GM23338 (cell line): ENCODE data around the gene NTRK3. TPM values are rescaled to one million over a fixed set of nuclear protein-coding genes. Genes with fewer than 3 reads are reported as not detected.

Source experiments
- ATAC-seq: fragments of 200-7000 bp; cut with Tn5 transposase; 3 replicates; pipeline ENCODE4 v1.9.1; 2020
- DNase-seq: peaks from one replicate; pipeline ENCODE4 v3.0.0-alpha.2; 2015; ENCODE audit warnings: low spot score
- H2AFZ ChIP-seq: fragments of 200-600 bp; sonication (generic); 2 replicates; pipeline ENCODE4 v1.8.0; 2016; ENCODE audit warnings: antibody characterized with exemption, mild to moderate bottlenecking, moderate library complexity
- H3F3A ChIP-seq: fragments of 200-600 bp; sonication (generic); replicated peaks from 2 replicates; pipeline ENCODE4 v1.8.0; 2017; ENCODE audit warnings: antibody characterized with exemption, mixed run types, low read depth
- H3K27ac ChIP-seq: fragments of 200-600 bp; sonication (generic); 2 replicates; pipeline ENCODE4 v1.6.1; 2016; ENCODE audit warnings: low read depth
- H3K27me3 ChIP-seq: fragments of 200-600 bp; sonication (generic); 2 replicates; pipeline ENCODE4 v1.8.0; 2016; ENCODE audit warnings: mild to moderate bottlenecking, mixed run types, moderate library complexity; ENCODE audit not compliant: insufficient read depth
- H3K36me3 ChIP-seq: fragments of 200-600 bp; sonication (generic); 2 replicates; pipeline ENCODE4 v1.8.0; 2016; ENCODE audit warnings: mild to moderate bottlenecking; ENCODE audit not compliant: insufficient read depth
- H3K4me1 ChIP-seq: fragments of 200-600 bp; sonication (generic); 2 replicates; pipeline ENCODE4 v1.8.0; 2016; ENCODE audit warnings: mild to moderate bottlenecking, moderate library complexity; ENCODE audit not compliant: insufficient read depth
- H3K4me2 ChIP-seq: fragments of 200-600 bp; sonication (generic); 2 replicates; pipeline ENCODE4 v1.7.1; 2017; ENCODE audit warnings: mixed run types
- H3K4me3 ChIP-seq: fragments of 200-600 bp; sonication (generic); 2 replicates; pipeline ENCODE4 v1.6.1; 2016; ENCODE audit warnings: mixed run types
- H3K79me2 ChIP-seq: fragments of 200-600 bp; sonication (generic); replicated peaks from 2 replicates; pipeline ENCODE4 v1.8.0; 2017; ENCODE audit warnings: mild to moderate bottlenecking; ENCODE audit not compliant: insufficient read depth
- H3K9me2 ChIP-seq: fragments of 200-600 bp; sonication (generic); 2 replicates; pipeline ENCODE4 v1.8.0; 2017; ENCODE audit not compliant: insufficient read depth
- H4K20me1 ChIP-seq: fragments of 200-600 bp; sonication (generic); replicated peaks from 2 replicates; pipeline ENCODE4 v1.8.0; 2017; ENCODE audit warnings: mild to moderate bottlenecking; ENCODE audit not compliant: insufficient read depth
- H3K27ac Mint-ChIP-seq: 2 replicates; pipeline ENCODE4 v1.8.0; 2020; ENCODE audit warnings: inconsistent platforms, mild to moderate bottlenecking, moderate library complexity, mixed read lengths
- H3K27me3 Mint-ChIP-seq: 3 replicates; pipeline ENCODE4 v1.8.0; 2022; ENCODE audit warnings: low read depth, mild to moderate bottlenecking, moderate library complexity, mixed read lengths, inconsistent platforms; ENCODE audit not compliant: insufficient read depth, poor library complexity
- H3K36me3 Mint-ChIP-seq: 3 replicates; pipeline ENCODE4 v1.8.0; 2021; ENCODE audit warnings: low read depth, mild to moderate bottlenecking, inconsistent platforms, moderate library complexity, mixed read lengths
- H3K4me1 Mint-ChIP-seq: 3 replicates; pipeline ENCODE4 v1.8.0; 2020; ENCODE audit warnings: mild to moderate bottlenecking, inconsistent platforms, mixed read lengths
- H3K4me3 Mint-ChIP-seq: 3 replicates; pipeline ENCODE4 v1.8.0; 2021; ENCODE audit warnings: moderate library complexity, mild to moderate bottlenecking, inconsistent platforms, mixed read lengths
- H3K9me3 Mint-ChIP-seq: 3 replicates; pipeline ENCODE4 v1.8.0; 2020; ENCODE audit warnings: moderate library complexity, mild to moderate bottlenecking, inconsistent platforms, mixed read lengths
- CREB1 ChIP-seq: fragments of 250-450 bp; sonication (Bioruptor Pico); IDR thresholded peaks from 2 replicates; pipeline ENCODE4 v1.5.0; 2020; ENCODE audit warnings: low read depth, mild to moderate bottlenecking, moderate library complexity
- CTCF ChIP-seq, 2 experiments: fragments of 200-600 bp in 1 of 2; sonication (generic) in 1 of 2; conservative IDR thresholded peaks; 2 replicates each; pipeline versions ENCODE4 v1.5.1 to v1.6.1; 2016 to 2017; ENCODE audit warnings: antibody characterized with exemption in 2 of 2, low read depth in 2 of 2, mild to moderate bottlenecking in 2 of 2, moderate library complexity in 1 of 2
- ETS1 ChIP-seq: IDR thresholded peaks from 2 replicates; pipeline ENCODE4 v1.6.1; 2016; ENCODE audit warnings: antibody characterized with exemption
- EZH2 ChIP-seq: fragments of 200-600 bp; sonication (generic); IDR thresholded peaks from one replicate; pipeline ENCODE4 v1.8.0; 2017; ENCODE audit warnings: antibody characterized with exemption, mild to moderate bottlenecking, low read depth; ENCODE audit not compliant: unreplicated experiment
- NANOG ChIP-seq: IDR thresholded peaks from 2 replicates; pipeline ENCODE4 v1.6.1; 2016; ENCODE audit warnings: antibody characterized with exemption, borderline replicate concordance
- POLR2AphosphoS5 ChIP-seq: IDR thresholded peaks from 2 replicates; pipeline ENCODE4 v1.6.1; 2016; ENCODE audit warnings: antibody characterized with exemption, low read depth
- REST ChIP-seq: IDR thresholded peaks from one replicate; pipeline ENCODE4 v1.6.1; 2018; ENCODE audit warnings: antibody characterized with exemption; ENCODE audit not compliant: unreplicated experiment
- ZNF114 ChIP-seq: fragments of 250-450 bp; sonication (Bioruptor Pico); IDR thresholded peaks from 2 replicates; pipeline ENCODE4 v1.5.0; 2020; ENCODE audit warnings: mild to moderate bottlenecking, moderate library complexity
- ZNF331 ChIP-seq: fragments of 250-450 bp; sonication (Bioruptor Pico); IDR thresholded peaks from 2 replicates; pipeline ENCODE4 v1.5.0; 2020; ENCODE audit warnings: low read depth, mild to moderate bottlenecking, moderate library complexity
- ZNF462 ChIP-seq: fragments of 250-450 bp; sonication (Bioruptor Pico); IDR thresholded peaks from 2 replicates; pipeline ENCODE4 v1.5.0; 2020; ENCODE audit warnings: mild to moderate bottlenecking, moderate library complexity
- polyA plus RNA-seq: library from polyadenylated mRNA; unstranded; fragments of >200 nt; fragmentation: Nextera tagmentation; extraction: Ambion mirVana; gene quantifications from 2 replicates; pipeline ENCODE4 v1.2.1, GENCODE V29; 2016
- total RNA-seq: library from RNA; depleted of rRNA; stranded (reverse); fragments of >200 nt; shearing (Covaris generic); gene quantifications from 2 replicates; pipeline ENCODE4 v1.2.3, GENCODE V29; 2014

NTRK3 gene
- total and polyA plus RNA-seq, 2 experiments from 2014 or later: 3.1 to 5.3 TPM

GRCh38 chr15:87940768-87941167, 315.8 kb downstream of the NTRK3 start (continued):
- no peak for TF ChIP-seq ETS1

GRCh38 chr15:87939848-87940457, 316.6 kb downstream of the NTRK3 start:
- Histone ChIP-seq H2AFZ (no peak overlapping the region), H3K4me2 (no peak overlapping the region), H3K79me2 (no peaks in the 10 kb centered on the region), H3K36me3 (no peaks in the 10 kb centered on the region), H3K27ac (no peak overlapping the region), H3K9me2 (peaks cover 3% of the 10 kb centered on the region; the same call in 1 of the 2 replicates), H3F3A (no peaks in the 10 kb centered on the region), H3K27me3 (no peaks in the 10 kb centered on the region), H4K20me1 (no peaks in the 10 kb centered on the region), H3K4me3 (no peak overlapping the region), H3K4me1 (no peaks in the 10 kb centered on the region)
- no peak for DNase-seq
- Mint-ChIP-seq H3K4me1 (no peaks in the 10 kb centered on the region), H3K27ac (no peak overlapping the region), H3K36me3 (no peaks in the 10 kb centered on the region), H3K4me3 (no peak overlapping the region), H3K27me3 (no peaks in the 10 kb centered on the region), H3K9me3 (no peaks in the 10 kb centered on the region)
- TF ChIP-seq ZNF114 (no peak), ZNF462 (CRISPR knock-in tag) (no peak), EZH2 (no peak), NANOG (no peak), CREB1 (CRISPR knock-in tag) (no peak), ETS1 (no peak), ZNF331 (no peak), POLR2AphosphoS5 (no peak), CTCF (conservative IDR thresholded peaks at IDR 0.05; ENCODE audit: low read depth in 2 of 2) (no peak), REST (no peak)
- ATAC-seq: no peak
